Endodermal cell (in vitro differentiated cells): ENCODE data around the gene SEH1L. TPM values are rescaled to one million over a fixed set of nuclear protein-coding genes. Genes with fewer than 3 reads are reported as not detected.
"Not testable (repeated sequence)": the region's sequence is repeated elsewhere in the genome, so short reads cannot be mapped to it uniquely, and the experiment has no call there.

ENCODE experiments used
- DNase-seq: peaks from one replicate; pipeline ENCODE4 v3.0.0-alpha.2; 2017
- H3K27ac ChIP-seq: 2 replicates; pipeline ENCODE4 v1.5.1; 2013; ENCODE audit warnings: mild to moderate bottlenecking, low read depth, low read length, moderate library complexity
- H3K27me3 ChIP-seq: 2 replicates; pipeline ENCODE4 v1.6.1; 2013; ENCODE audit warnings: mild to moderate bottlenecking, low read length, moderate library complexity; ENCODE audit not compliant: insufficient read depth, control insufficient read depth, poor library complexity, severe bottlenecking
- H3K36me3 ChIP-seq: 2 replicates; pipeline ENCODE4 v1.7.0; 2013; ENCODE audit warnings: mild to moderate bottlenecking, low read length, moderate library complexity; ENCODE audit not compliant: control insufficient read depth, insufficient read depth
- H3K4me1 ChIP-seq: one replicate; pipeline ENCODE4 v1.7.0; 2013; ENCODE audit warnings: low read length; ENCODE audit not compliant: control insufficient read depth, insufficient read depth
- H3K4me3 ChIP-seq: 2 replicates; pipeline ENCODE4 v1.5.1; 2013; ENCODE audit warnings: mild to moderate bottlenecking, low read length, moderate library complexity
- H3K9ac ChIP-seq: 2 replicates; pipeline ENCODE4 v1.6.1; 2013; ENCODE audit warnings: mild to moderate bottlenecking, low read length, moderate library complexity; ENCODE audit not compliant: poor library complexity, severe bottlenecking; ENCODE audit errors: extremely low read depth
- H3K9me3 ChIP-seq: 2 replicates; pipeline ENCODE4 v1.6.1; 2013; ENCODE audit warnings: mild to moderate bottlenecking, low read length, moderate library complexity; ENCODE audit not compliant: control insufficient read depth
- H3K27ac Mint-ChIP-seq: 2 replicates; pipeline ENCODE4 v1.8.0; 2020; ENCODE audit warnings: mixed read lengths
- H3K27me3 Mint-ChIP-seq: 2 replicates; pipeline ENCODE4 v1.8.0; 2021; ENCODE audit warnings: mild to moderate bottlenecking, mixed read lengths; ENCODE audit not compliant: insufficient read depth
- H3K36me3 Mint-ChIP-seq: 2 replicates; pipeline ENCODE4 v1.8.0; 2020; ENCODE audit warnings: low read depth, mixed read lengths
- H3K4me1 Mint-ChIP-seq: 2 replicates; pipeline ENCODE4 v1.8.0; 2020; ENCODE audit warnings: mixed read lengths
- H3K4me3 Mint-ChIP-seq: 2 replicates; pipeline ENCODE4 v1.8.0; 2020; ENCODE audit warnings: mild to moderate bottlenecking, moderate library complexity, mixed read lengths
- H3K9me3 Mint-ChIP-seq: 2 replicates; pipeline ENCODE4 v1.8.0; 2020; ENCODE audit warnings: mild to moderate bottlenecking, mixed read lengths
- CTCF ChIP-seq: fragments of 200-600 bp; sonication (generic); conservative IDR thresholded peaks from 2 replicates; pipeline ENCODE4 v1.5.0; 2021; ENCODE audit warnings: antibody characterized with exemption, mild to moderate bottlenecking
- WGBS, 2 experiments: methylation state at CpG; one replicate each; pipeline versions ENCODE4 v1.1.5 to v1.1.7; 2013; ENCODE audit warnings: missing lambda C conversion rate in 2 of 2, mixed read lengths in 1 of 2; ENCODE audit not compliant: insufficient coverage in 1 of 2, insufficient read length in 1 of 2; 5-methylcytosine and 5-hydroxymethylcytosine counted together
- long read RNA-seq, 4 experiments: library from polyadenylated mRNA in 2 of 4; library from RNA in 1 of 4; library from capped mRNA in 1 of 4; stranded (forward) in 3 of 4; unstranded in 1 of 4; transcript quantifications; one replicate each; pipeline ENCODE4 v2.0.0, GENCODE V29; 2020 to 2021; ENCODE audit warnings: inconsistent platforms in 1 of 4
- polyA plus RNA-seq, 2 experiments: library from polyadenylated mRNA; stranded (reverse); fragments of 50-300 nt; gene quantifications; one replicate each; pipeline ENCODE4 v1.2.3, GENCODE V29; 2013
- total RNA-seq, 2 donors: library from RNA; stranded (reverse); fragmentation: NEBNext Ultra II Directional in 1 of 2; extraction: Animal tissue kit (Norgen Biotek cat#: 25700) in 1 of 2; gene quantifications; 2 replicates in 1 of 2; 3 replicates in 1 of 2; pipeline ENCODE4 v1.2.1, GENCODE V29; 2021

The SEH1L gene, protein sequence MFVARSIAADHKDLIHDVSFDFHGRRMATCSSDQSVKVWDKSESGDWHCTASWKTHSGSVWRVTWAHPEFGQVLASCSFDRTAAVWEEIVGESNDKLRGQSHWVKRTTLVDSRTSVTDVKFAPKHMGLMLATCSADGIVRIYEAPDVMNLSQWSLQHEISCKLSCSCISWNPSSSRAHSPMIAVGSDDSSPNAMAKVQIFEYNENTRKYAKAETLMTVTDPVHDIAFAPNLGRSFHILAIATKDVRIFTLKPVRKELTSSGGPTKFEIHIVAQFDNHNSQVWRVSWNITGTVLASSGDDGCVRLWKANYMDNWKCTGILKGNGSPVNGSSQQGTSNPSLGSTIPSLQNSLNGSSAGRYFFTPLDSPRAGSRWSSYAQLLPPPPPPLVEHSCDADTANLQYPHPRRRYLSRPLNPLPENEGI
- 10 to 100 TPM; 58.4 to 63.0 TPM for total RNA-seq
- polyA plus RNA-seq (2013, experiment 1 of 2) = 29.5 TPM
- 28.6 TPM for polyA plus RNA-seq (2013, experiment 2 of 2)
- long read RNA-seq, experiment 1, full-length matches to known transcripts = 8 of 21 reads
- long read RNA-seq, experiment 1, partial matches to known transcripts = 1 of 21 reads
- long read RNA-seq, experiment 1, other reads (novel, unspliced or antisense) = 12 of 21 reads
- long read RNA-seq, experiment 2, full-length matches to known transcripts = 140 of 168 reads
- long read RNA-seq, experiment 2, partial matches to known transcripts = 9 of 168 reads
- long read RNA-seq, experiment 2, other reads (novel, unspliced or antisense) = 19 of 168 reads
- long read RNA-seq, experiment 3, full-length matches to known transcripts = 259 of 290 reads
- long read RNA-seq, experiment 3, partial matches to known transcripts = 13 of 290 reads
- long read RNA-seq, experiment 3, other reads (novel, unspliced or antisense) = 18 of 290 reads
- long read RNA-seq, experiment 4, transcript SEH1L-201 (9 exons, 3,494 nt) = major isoform, 49 of 59 reads
- long read RNA-seq, experiment 4, partial matches to known transcripts = 5 of 59 reads
- long read RNA-seq, experiment 4, other reads (novel, unspliced or antisense) = 5 of 59 reads

- H3K4me3 Mint-ChIP-seq = peak within 1 kb of the TSS; percentile 86
- peaks cover 9% of the 10 kb centered on the region for H3K4me1 Mint-ChIP-seq
- peak within 1 kb of the TSS; percentile 99 for H3K27ac Mint-ChIP-seq
- peak within 1 kb of the TSS; percentile 63 for H3K9ac ChIP-seq
- H3K4me1 ChIP-seq = peaks cover 5% of the 10 kb centered on the region
- H3K4me3 ChIP-seq = peak within 1 kb of the TSS; percentile 94
- peaks cover 27% of the 10 kb centered on the region for H3K36me3 Mint-ChIP-seq
- H3K36me3 ChIP-seq = peaks cover 28% of the 10 kb centered on the region
- H3K27me3 ChIP-seq = no peaks in the 10 kb centered on the region
- peaks cover 11% of the 10 kb centered on the region for H3K9me3 Mint-ChIP-seq
- peaks cover 10% of the 10 kb centered on the region for H3K9me3 ChIP-seq
- H3K27ac ChIP-seq = peak within 1 kb of the TSS; percentile 97
- H3K27me3 Mint-ChIP-seq = peaks cover 2% of the 10 kb centered on the region
- 0% methylated on average over 14 to 54 of the region's 58 CpGs for WGBS, 2 experiments
- DNase-seq = peak; percentile 100
- no peak for TF ChIP-seq CTCF
Observed at GRCh38 chr18:12947285-12948049, at the start of gene SEH1L. SEH1L (plus strand) TSS chr18:12948011; CDS start chr18:12948122, 111 bp downstream.

- not testable (repeated sequence) for DNase-seq, H3K27me3 Mint-ChIP-seq, H3K9ac ChIP-seq, H3K27ac ChIP-seq, H3K4me1 ChIP-seq, H3K36me3 Mint-ChIP-seq, H3K4me3 Mint-ChIP-seq, H3K4me3 ChIP-seq, H3K27me3 ChIP-seq, H3K9me3 ChIP-seq, H3K27ac Mint-ChIP-seq, H3K4me1 Mint-ChIP-seq, H3K36me3 ChIP-seq, H3K9me3 Mint-ChIP-seq
- whole genome bisulfite sequencing, 2 experiments = 93 to 97% methylated on average over 8 to 12 of the region's 12 CpGs
Observed at GRCh38 chr18:12901208-12901607, 46.6 kb upstream of the SEH1L start.

GRCh38 chr18:12904012-12904516, 43.7 kb upstream of the SEH1L start:
- no peaks in the 10 kb centered on the region for H3K9me3 Mint-ChIP-seq
- Histone ChIP-seq H3K4me1 (no peaks in the 10 kb centered on the region), H3K9ac (no peak overlapping the region), H3K4me3 (no peak overlapping the region), H3K27ac (no peak overlapping the region), H3K27me3 (no peaks in the 10 kb centered on the region), H3K36me3 (no peaks in the 10 kb centered on the region), H3K9me3 (no peaks in the 10 kb centered on the region)
- H3K27me3 Mint-ChIP-seq = peaks cover 2% of the 10 kb centered on the region
- TF ChIP-seq CTCF = no peak
- no peaks in the 10 kb centered on the region for H3K4me1 Mint-ChIP-seq
- no peak overlapping the region for H3K27ac Mint-ChIP-seq
- DNase-seq = no peak
- no peaks in the 10 kb centered on the region for H3K36me3 Mint-ChIP-seq
- WGBS, 2 experiments = 94 to 96% methylated on average over 2 to 8 of the region's 8 CpGs
- no peak overlapping the region for H3K4me3 Mint-ChIP-seq
